OCI-LY1 (cell line): Measurements from ENCODE around the gene RAE1.

Source experiments
- H2AFZ ChIP-seq: fragments of 200-600 bp; sonication (generic), shearing (Covaris generic); 2 replicates; pipeline ENCODE4 v1.6.0; 2014; ENCODE audit warnings: antibody characterized with exemption, mild to moderate bottlenecking, low read length
- H3F3A ChIP-seq: fragments of 200-600 bp; sonication (generic), shearing (Covaris generic); 2 replicates; pipeline ENCODE4 v1.6.0; 2014; ENCODE audit warnings: mild to moderate bottlenecking, antibody characterized with exemption, low read length, moderate library complexity; ENCODE audit not compliant: insufficient read depth
- H3K27ac ChIP-seq: fragments of 200-600 bp; sonication (generic); 2 replicates; pipeline ENCODE4 v1.5.1; 2014; ENCODE audit warnings: low read length, mixed run types, mild to moderate bottlenecking, low read depth; ENCODE audit not compliant: poor library complexity, severe bottlenecking
- H3K27me3 ChIP-seq: fragments of 200-600 bp; sonication (generic); 2 replicates; pipeline ENCODE4 v1.6.0; 2014; ENCODE audit warnings: antibody characterized with exemption, mild to moderate bottlenecking, low read length, moderate library complexity; ENCODE audit not compliant: insufficient read depth
- H3K36me3 ChIP-seq: fragments of 200-600 bp; sonication (generic); 2 replicates; pipeline ENCODE4 v1.6.1; 2014; ENCODE audit warnings: mild to moderate bottlenecking, antibody characterized with exemption, low read length, moderate library complexity, mixed read lengths; ENCODE audit not compliant: insufficient read depth
- H3K4me1 ChIP-seq: fragments of 200-600 bp; sonication (generic); 2 replicates; pipeline ENCODE4 v1.5.1; 2014; ENCODE audit warnings: mild to moderate bottlenecking, low read length, moderate library complexity; ENCODE audit not compliant: insufficient read depth, severe bottlenecking
- H3K4me2 ChIP-seq: fragments of 200-600 bp; sonication (generic), shearing (Covaris generic); 2 replicates; pipeline ENCODE4 v1.6.1; 2014; ENCODE audit warnings: low read length
- H3K4me3 ChIP-seq: fragments of 200-600 bp; sonication (generic); 2 replicates; pipeline ENCODE4 v1.5.1; 2014; ENCODE audit warnings: low read length, low read depth, mild to moderate bottlenecking, mixed read lengths; ENCODE audit not compliant: poor library complexity, severe bottlenecking
- H3K79me2 ChIP-seq: fragments of 200-600 bp; shearing (Covaris generic); 2 replicates; pipeline ENCODE4 v1.6.1; 2016; ENCODE audit warnings: mixed run types, low read length, mixed read lengths; ENCODE audit not compliant: insufficient read depth
- H3K9ac ChIP-seq: fragments of 200-600 bp; sonication (generic), shearing (Covaris generic); 2 replicates; pipeline ENCODE4 v1.6.1; 2014; ENCODE audit warnings: mild to moderate bottlenecking, low read length, mixed read lengths
- H3K9me2 ChIP-seq: fragments of 200-600 bp; sonication (generic), shearing (Covaris generic); 2 replicates; pipeline ENCODE4 v1.6.1; 2014; ENCODE audit warnings: low read depth, mild to moderate bottlenecking, low read length, mixed read lengths
- H3K9me3 ChIP-seq: fragments of 200-600 bp; shearing (Covaris generic); 2 replicates; pipeline ENCODE4 v1.6.1; 2014; ENCODE audit warnings: low read length, mixed read lengths
- H4K20me1 ChIP-seq: fragments of 200-600 bp; sonication (generic), shearing (Covaris generic); 2 replicates; pipeline ENCODE4 v1.6.0; 2016; ENCODE audit warnings: mild to moderate bottlenecking, low read length; ENCODE audit not compliant: insufficient read depth
- CTCF ChIP-seq: fragments of 200-600 bp; sonication (generic), shearing (Covaris generic); IDR thresholded peaks from 2 replicates; pipeline ENCODE4 v1.5.1; 2017; ENCODE audit warnings: mild to moderate bottlenecking, antibody characterized with exemption, low read length, moderate library complexity, mixed read lengths
- EZH2 ChIP-seq: fragments of 200-600 bp; sonication (generic), shearing (Covaris generic); IDR thresholded peaks from 2 replicates; pipeline ENCODE4 v1.8.0; 2017; ENCODE audit warnings: borderline replicate concordance, mixed run types, mild to moderate bottlenecking, antibody characterized with exemption, low read length, moderate library complexity, mixed read lengths

Gene RAE1

GRCh38 chr20:57325632-57326356 lies 25.3 kb upstream of the RAE1 start:
- Histone ChIP-seq H3K4me2 (peak overlapping the region; percentile 69), H4K20me1 (no peaks in the 10 kb centered on the region), H3K27ac (peak overlapping the region; percentile 100), H3K4me1 (peaks cover 100% of the 10 kb centered on the region), H2AFZ (no peak overlapping the region), H3K9ac (peak overlapping the region; percentile 76), H3K36me3 (no peaks in the 10 kb centered on the region), H3F3A (peaks cover 15% of the 10 kb centered on the region; the same call in 1 of the 2 replicates), H3K79me2 (no peaks in the 10 kb centered on the region), H3K9me3 (no peaks in the 10 kb centered on the region), H3K9me2 (no peaks in the 10 kb centered on the region), H3K27me3 (no peaks in the 10 kb centered on the region), H3K4me3 (peak overlapping the region; percentile 46)
- TF ChIP-seq EZH2 (no peak), CTCF (no peak)

- Histone ChIP-seq H2AFZ (no peak overlapping the region), H3K79me2 (no peaks in the 10 kb centered on the region), H3K27ac (peak overlapping the region; percentile 100), H3K27me3 (no peaks in the 10 kb centered on the region), H3K4me3 (peak overlapping the region; percentile 45), H3K36me3 (no peaks in the 10 kb centered on the region), H3K9me2 (no peaks in the 10 kb centered on the region), H3K9ac (peak overlapping the region; percentile 76), H3F3A (peaks cover 15% of the 10 kb centered on the region; the same call in 1 of the 2 replicates), H3K4me2 (peak overlapping the region; percentile 69), H4K20me1 (no peaks in the 10 kb centered on the region), H3K4me1 (peaks cover 100% of the 10 kb centered on the region), H3K9me3 (no peaks in the 10 kb centered on the region)
- no peak for TF ChIP-seq EZH2
- no peak for TF ChIP-seq CTCF
Observed at GRCh38 chr20:57326667-57327455, 24.2 kb upstream of the RAE1 start.

- Histone ChIP-seq H3K27ac (peak overlapping the region; percentile 100), H3K9ac (peak overlapping the region; percentile 76), H3K36me3 (no peaks in the 10 kb centered on the region), H3K27me3 (no peaks in the 10 kb centered on the region), H4K20me1 (no peaks in the 10 kb centered on the region), H2AFZ (no peak overlapping the region), H3K4me2 (peak overlapping the region; percentile 69), H3K9me2 (no peaks in the 10 kb centered on the region), H3K4me1 (peaks cover 97% of the 10 kb centered on the region), H3K79me2 (no peaks in the 10 kb centered on the region), H3K9me3 (no peaks in the 10 kb centered on the region), H3K4me3 (peak overlapping the region; percentile 16), H3F3A (peaks cover 11% of the 10 kb centered on the region; the same call in 1 of the 2 replicates)
- TF ChIP-seq EZH2 = no peak
- no peak for TF ChIP-seq CTCF
Observed at GRCh38 chr20:57327820-57328219, 23.2 kb upstream of the RAE1 start.
